ENCODE measurements around the gene MYH1.

MYH1 gene

GRCh38 chr17:10523064-10523463 lies 4.7 kb upstream of the MYH1 start:
- in situ Hi-C loops (cut with MboI; ENCODE audit: low pct_unique_long_range_greater_than_20kb, low sequenced_read_pairs, unreplicated experiment): no loop called here
- no peak for TF ChIP-seq CTCF (IDR thresholded peaks at IDR 0.05; ENCODE audit: extremely low read depth, insufficient read depth, missing control alignments)
- no peak for DNase-seq (ENCODE audit: low spot score)

- no peak for TF ChIP-seq CTCF (IDR thresholded peaks at IDR 0.05; ENCODE audit: extremely low read depth, insufficient read depth, missing control alignments)
- in situ Hi-C loops (cut with MboI; ENCODE audit: low pct_unique_long_range_greater_than_20kb, low sequenced_read_pairs, unreplicated experiment): no loop called here
- DNase-seq (ENCODE audit: low spot score): no peak
These were observed 3.6 kb upstream of the MYH1 start for GRCh38 chr17:10521949-10522348.

- no peak for DNase-seq (ENCODE audit: low spot score)
- in situ Hi-C loops (cut with MboI; ENCODE audit: low pct_unique_long_range_greater_than_20kb, low sequenced_read_pairs, unreplicated experiment): no loop called here
- TF ChIP-seq CTCF (IDR thresholded peaks at IDR 0.05; ENCODE audit: extremely low read depth, insufficient read depth, missing control alignments): no peak
These were observed 1.7 kb downstream of the MYH1 start for GRCh38 chr17:10516638-10517037.

- in situ Hi-C loops (cut with MboI; ENCODE audit: low pct_unique_long_range_greater_than_20kb, low sequenced_read_pairs, unreplicated experiment): no loop called here
- no peak for TF ChIP-seq CTCF (IDR thresholded peaks at IDR 0.05; ENCODE audit: extremely low read depth, insufficient read depth, missing control alignments)
- DNase-seq (ENCODE audit: low spot score): no peak
These were observed 2.3 kb downstream of the MYH1 start for GRCh38 chr17:10516065-10516464.

- in situ Hi-C loops (cut with MboI; ENCODE audit: low pct_unique_long_range_greater_than_20kb, low sequenced_read_pairs, unreplicated experiment): no loop called here
- DNase-seq (ENCODE audit: low spot score): no peak
These were observed 4.9 kb downstream of the MYH1 start for GRCh38 chr17:10513299-10514067.

GRCh38 chr17:10512856-10513255 lies 5.5 kb downstream of the MYH1 start:
- no peak for TF ChIP-seq CTCF (IDR thresholded peaks at IDR 0.05; ENCODE audit: extremely low read depth, insufficient read depth, missing control alignments)
- in situ Hi-C loops (cut with MboI; ENCODE audit: low pct_unique_long_range_greater_than_20kb, low sequenced_read_pairs, unreplicated experiment): no loop called here
- no peak for DNase-seq (ENCODE audit: low spot score)

More at GRCh38 chr17:10513299-10514067, 4.9 kb downstream of the MYH1 start:
- TF ChIP-seq CTCF (IDR thresholded peaks at IDR 0.05; ENCODE audit: extremely low read depth, insufficient read depth, missing control alignments): no peak
